Astrocyte (in vitro differentiated cells and primary cell): ENCODE measurements around the gene KSR2. TPM values are rescaled to one million over a fixed set of nuclear protein-coding genes. Genes with fewer than 3 reads are reported as not detected.
"Not testable (repeated sequence)": the region's sequence is repeated elsewhere in the genome, so short reads cannot be mapped to it uniquely, and the experiment has no call there.

ENCODE experiments used
- DNase-seq: peaks from one replicate; pipeline ENCODE4 v3.0.0-alpha.2; 2010; ENCODE audit warnings: low read depth
- FAIRE-seq: peaks from 2 replicates; lab custom pipeline; 2011; peaks lifted over from hg19 to GRCh38; lab: Jason Lieb, UNC
- H2AFZ ChIP-seq: 2 replicates; pipeline ENCODE4 v1.6.0; 2012; ENCODE audit warnings: low read depth, low read length, inconsistent platforms
- H3K27ac ChIP-seq: 2 replicates; pipeline ENCODE4 v1.5.1; 2011; ENCODE audit warnings: low read depth, low read length, inconsistent platforms
- H3K27me3 ChIP-seq: 2 replicates; pipeline ENCODE4 v1.6.0; 2011; ENCODE audit warnings: low read length, inconsistent platforms; ENCODE audit not compliant: insufficient read depth
- H3K36me3 ChIP-seq: 2 replicates; pipeline ENCODE4 v1.5.1; 2011; ENCODE audit warnings: low read length, inconsistent platforms; ENCODE audit not compliant: insufficient read depth
- H3K4me1 ChIP-seq: 2 replicates; pipeline ENCODE4 v1.5.1; 2011; ENCODE audit warnings: low read length, inconsistent platforms; ENCODE audit not compliant: insufficient read depth
- H3K4me2 ChIP-seq: 2 replicates; pipeline ENCODE4 v1.6.0; 2012; ENCODE audit warnings: low read length, inconsistent platforms
- H3K4me3 ChIP-seq: 2 replicates; pipeline ENCODE4 v1.5.1; 2011; ENCODE audit warnings: low read depth, mild to moderate bottlenecking, low read length, inconsistent platforms; ENCODE audit not compliant: insufficient read depth
- H3K79me2 ChIP-seq: 2 replicates; pipeline ENCODE4 v1.6.0; 2012; ENCODE audit warnings: mild to moderate bottlenecking, low read length, inconsistent platforms; ENCODE audit not compliant: insufficient read depth
- H3K9ac ChIP-seq: 2 replicates; pipeline ENCODE4 v1.6.0; 2012; ENCODE audit warnings: mild to moderate bottlenecking, low read length, inconsistent platforms
- H3K9me3 ChIP-seq: 2 replicates; pipeline ENCODE4 v1.5.1; 2012; ENCODE audit warnings: low read depth, mild to moderate bottlenecking, low read length, inconsistent platforms; ENCODE audit not compliant: insufficient read depth
- H4K20me1 ChIP-seq: 2 replicates; pipeline ENCODE4 v1.6.0; 2012; ENCODE audit warnings: low read length, inconsistent platforms; ENCODE audit not compliant: insufficient read depth
- H3K27ac Mint-ChIP-seq: one replicate; pipeline ENCODE4 v1.8.0; 2021; ENCODE audit warnings: mild to moderate bottlenecking, mixed read lengths; ENCODE audit not compliant: unreplicated experiment
- H3K27me3 Mint-ChIP-seq: one replicate; pipeline ENCODE4 v1.8.0; 2021; ENCODE audit warnings: low read depth, mixed read lengths; ENCODE audit not compliant: unreplicated experiment
- H3K36me3 Mint-ChIP-seq: one replicate; pipeline ENCODE4 v1.8.0; 2021; ENCODE audit warnings: low read depth, mixed read lengths; ENCODE audit not compliant: unreplicated experiment
- H3K4me1 Mint-ChIP-seq: one replicate; pipeline ENCODE4 v1.8.0; 2021; ENCODE audit warnings: low read depth, mixed read lengths; ENCODE audit not compliant: unreplicated experiment
- H3K4me3 Mint-ChIP-seq: one replicate; pipeline ENCODE4 v1.8.0; 2021; ENCODE audit warnings: mild to moderate bottlenecking, moderate library complexity, mixed read lengths; ENCODE audit not compliant: unreplicated experiment
- H3K9me3 Mint-ChIP-seq: one replicate; pipeline ENCODE4 v1.8.0; 2021; ENCODE audit warnings: mild to moderate bottlenecking, mixed read lengths; ENCODE audit not compliant: unreplicated experiment
- CTCF ChIP-seq: IDR thresholded peaks from 2 replicates; pipeline ENCODE4 v1.5.1; 2011; ENCODE audit warnings: low read depth, mild to moderate bottlenecking, inconsistent platforms, low read length, moderate library complexity; ENCODE audit not compliant: insufficient read depth
- EZH2 ChIP-seq: IDR thresholded peaks from 2 replicates; pipeline ENCODE4 v1.6.1; 2012; ENCODE audit warnings: mild to moderate bottlenecking, low read length, inconsistent platforms; ENCODE audit not compliant: insufficient read depth
- total RNA-seq: library from RNA; stranded (reverse); gene quantifications from 2 replicates; pipeline ENCODE4 v1.2.1, GENCODE V29; 2021

KSR2 gene
- total RNA-seq, 1 donor from 2014 or later = 0.98 TPM

GRCh38 chr12:117860111-117860510 lies 108.7 kb downstream of the KSR2 start:
- FAIRE-seq (no peak), DNase-seq (no peak)
- no peak for TF ChIP-seq EZH2
- no peak for TF ChIP-seq CTCF
- no peaks in the 10 kb centered on the region for H3K79me2 ChIP-seq
- no peak overlapping the region for H3K4me3 ChIP-seq
- no peak overlapping the region for H3K9ac ChIP-seq
- peaks cover 6% of the 10 kb centered on the region for H3K27me3 Mint-ChIP-seq
- H3K9me3 ChIP-seq = no peaks in the 10 kb centered on the region
- H3K4me2 ChIP-seq = no peak overlapping the region
- H4K20me1 ChIP-seq = no peaks in the 10 kb centered on the region
- H3K4me3 Mint-ChIP-seq = no peak overlapping the region
- H3K27ac Mint-ChIP-seq = no peak overlapping the region
- H3K27ac ChIP-seq = no peak overlapping the region
- H3K4me1 Mint-ChIP-seq = no peaks in the 10 kb centered on the region
- H2AFZ ChIP-seq = no peak overlapping the region
- no peaks in the 10 kb centered on the region for H3K36me3 ChIP-seq
- H3K27me3 ChIP-seq = no peaks in the 10 kb centered on the region
- no peaks in the 10 kb centered on the region for H3K9me3 Mint-ChIP-seq
- H3K36me3 Mint-ChIP-seq = no peaks in the 10 kb centered on the region
- H3K4me1 ChIP-seq = no peaks in the 10 kb centered on the region

GRCh38 chr12:117857632-117858612 lies 110.9 kb downstream of the KSR2 start:
- Histone ChIP-seq H3K4me1 (no peaks in the 10 kb centered on the region), H3K9me3 (no peaks in the 10 kb centered on the region), H3K4me2 (no peak overlapping the region), H3K79me2 (no peaks in the 10 kb centered on the region), H3K27me3 (no peaks in the 10 kb centered on the region), H3K36me3 (no peaks in the 10 kb centered on the region), H4K20me1 (no peaks in the 10 kb centered on the region), H3K27ac (no peak overlapping the region), H3K4me3 (no peak overlapping the region), H2AFZ (no peak overlapping the region), H3K9ac (no peak overlapping the region)
- peaks cover 4% of the 10 kb centered on the region for H3K27me3 Mint-ChIP-seq
- no peak overlapping the region for H3K4me3 Mint-ChIP-seq
- no peaks in the 10 kb centered on the region for H3K9me3 Mint-ChIP-seq
- peak; percentile 56 for TF ChIP-seq CTCF
- no peak for TF ChIP-seq EZH2
- no peaks in the 10 kb centered on the region for H3K4me1 Mint-ChIP-seq
- DNase-seq (peak; percentile 14), FAIRE-seq (no peak)
- no peak overlapping the region for H3K27ac Mint-ChIP-seq
- H3K36me3 Mint-ChIP-seq = no peaks in the 10 kb centered on the region

- H3K27me3 ChIP-seq, H3K9me3 ChIP-seq, H3K4me3 Mint-ChIP-seq, H3K27ac ChIP-seq, H3K9me3 Mint-ChIP-seq, H3K4me2 ChIP-seq, H3K79me2 ChIP-seq, H3K36me3 ChIP-seq, H3K9ac ChIP-seq, H3K27me3 Mint-ChIP-seq, H2AFZ ChIP-seq, FAIRE-seq, H3K4me3 ChIP-seq, H3K4me1 ChIP-seq, H3K27ac Mint-ChIP-seq, H4K20me1 ChIP-seq, H3K4me1 Mint-ChIP-seq, H3K36me3 Mint-ChIP-seq: not testable (repeated sequence)
- peak; percentile 45 for DNase-seq
These were observed 111.7 kb downstream of the KSR2 start for GRCh38 chr12:117857139-117857538.
